HepG2 (cell line): ENCODE data around the gene CHST4. TPM values are rescaled to one million over a fixed set of nuclear protein-coding genes. Genes with fewer than 3 reads are reported as not detected.

Experiments
- HNRNPH1 ChIP-seq: fragments of 200-400 bp; formaldehyde crosslinking; optimal IDR thresholded peaks from 2 replicates; pipeline ENCODE3; 2017; ENCODE audit warnings: mild to moderate bottlenecking, low read depth, low read length
- POLR2A ChIP-seq, 2 experiments: IDR thresholded peaks; 2 replicates each; pipeline ENCODE4 v1.6.1; 2011; ENCODE audit warnings: low read depth in 2 of 2, low read length in 2 of 2, mild to moderate bottlenecking in 1 of 2, moderate library complexity in 1 of 2; ENCODE audit not compliant: insufficient read depth in 1 of 2
- PRMT3 ChIP-seq: sonication (generic); formaldehyde crosslinking; IDR thresholded peaks from 2 replicates; pipeline ENCODE4 v1.8.1; 2022; ENCODE audit warnings: low read depth, mild to moderate bottlenecking, moderate library complexity, missing genetic modification reagents, borderline replicate concordance
- SMAD9 ChIP-seq: sonication (generic); formaldehyde crosslinking; IDR thresholded peaks from 2 replicates; pipeline ENCODE4 v1.5.1; 2020; ENCODE audit warnings: mild to moderate bottlenecking, missing genetic modification reagents
- SOX5 ChIP-seq: IDR thresholded peaks from 2 replicates; pipeline ENCODE4 v1.6.1; 2016; ENCODE audit warnings: borderline replicate concordance
- TBP ChIP-seq: sonication (generic); formaldehyde crosslinking; IDR thresholded peaks from 2 replicates; pipeline ENCODE4 v1.5.0; 2020; ENCODE audit warnings: missing genetic modification reagents
- ZMAT3 ChIP-seq: sonication (generic); formaldehyde crosslinking; conservative IDR thresholded peaks from 2 replicates; pipeline ENCODE4 v1.7.0; 2021; ENCODE audit warnings: missing genetic modification reagents
- ZNF101 ChIP-seq: sonication (generic); formaldehyde crosslinking; IDR thresholded peaks from 2 replicates; pipeline ENCODE4 v1.4.0; 2020; ENCODE audit warnings: mild to moderate bottlenecking, low read depth, missing genetic modification reagents, borderline replicate concordance
- ZNF589 ChIP-seq: sonication (generic); formaldehyde crosslinking; conservative IDR thresholded peaks from 2 replicates; pipeline ENCODE4 v1.8.0; 2022; ENCODE audit warnings: mild to moderate bottlenecking, moderate library complexity, missing genetic modification reagents
- ZNF598 ChIP-seq: sonication (generic); formaldehyde crosslinking; IDR thresholded peaks from 2 replicates; pipeline ENCODE4 v1.5.1; 2020; ENCODE audit warnings: mild to moderate bottlenecking, missing genetic modification reagents, borderline replicate concordance
- ZNF644 ChIP-seq: IDR thresholded peaks from 2 replicates; pipeline ENCODE4 v1.6.1; 2016; ENCODE audit warnings: low read depth
- polyA plus RNA-seq, 8 experiments: library from polyadenylated mRNA; depleted of rRNA in 3 of 8; stranded (reverse) in 7 of 8; unstranded in 1 of 8; fragments of >200 nt; fragmentation: Illumina TruSeq in 4 of 8; extraction: Trizol in 4 of 8; gene quantifications; 2 replicates each; pipeline versions ENCODE4 v1.2.1 to v1.2.3, GENCODE V29; 2011 to 2016; ENCODE audit warnings: low read depth in 4 of 8, missing spikeins in 1 of 8, mixed read lengths in 1 of 8; ENCODE audit not compliant: insufficient read depth in 1 of 8
- total RNA-seq, 5 experiments: library from RNA; depleted of rRNA; stranded (reverse); fragments of >200 nt; fragmentation: Illumina TruSeq; extraction: Trizol; gene quantifications; 2 replicates each; pipeline ENCODE4 v1.2.3, GENCODE V29; 2016; ENCODE audit warnings: low read depth in 1 of 5
- TF ChIP-seq, protein P1 (sequence below): sonication (generic); formaldehyde crosslinking; IDR thresholded peaks from 2 replicates; pipeline ENCODE4 v1.4.0; 2020; ENCODE audit warnings: mild to moderate bottlenecking, low read depth, missing genetic modification reagents
- TF ChIP-seq, protein P2 (sequence below): sonication (generic); formaldehyde crosslinking; conservative IDR thresholded peaks from 2 replicates; pipeline ENCODE4 v1.4.0; 2020; ENCODE audit warnings: missing genetic modification reagents
- TF ChIP-seq, protein P3 (sequence below): sonication (generic); formaldehyde crosslinking; IDR thresholded peaks from 2 replicates; pipeline ENCODE4 v1.5.1; 2020; ENCODE audit warnings: mild to moderate bottlenecking, missing genetic modification reagents, borderline replicate concordance
- TF ChIP-seq, protein P4 (sequence below): sonication (generic); formaldehyde crosslinking; IDR thresholded peaks from 2 replicates; pipeline ENCODE4 v1.4.0; 2020; ENCODE audit warnings: missing genetic modification reagents
- TF ChIP-seq, protein P5 (sequence below): sonication (generic); formaldehyde crosslinking; IDR thresholded peaks from 2 replicates; pipeline ENCODE4 v1.4.0; 2020; ENCODE audit warnings: mild to moderate bottlenecking, low read depth, missing genetic modification reagents
- TF ChIP-seq, protein P6 (sequence below): sonication (generic); formaldehyde crosslinking; IDR thresholded peaks from 2 replicates; pipeline ENCODE4 v1.4.0; 2020; ENCODE audit warnings: missing genetic modification reagents; ENCODE audit errors: not compliant biosample characterization

The CHST4 gene
- total and polyA plus RNA-seq, 2 of the 13 experiments (the other 11 are each of a cell fraction or from before 2014, with no cell fraction given): not detected

DNA sequence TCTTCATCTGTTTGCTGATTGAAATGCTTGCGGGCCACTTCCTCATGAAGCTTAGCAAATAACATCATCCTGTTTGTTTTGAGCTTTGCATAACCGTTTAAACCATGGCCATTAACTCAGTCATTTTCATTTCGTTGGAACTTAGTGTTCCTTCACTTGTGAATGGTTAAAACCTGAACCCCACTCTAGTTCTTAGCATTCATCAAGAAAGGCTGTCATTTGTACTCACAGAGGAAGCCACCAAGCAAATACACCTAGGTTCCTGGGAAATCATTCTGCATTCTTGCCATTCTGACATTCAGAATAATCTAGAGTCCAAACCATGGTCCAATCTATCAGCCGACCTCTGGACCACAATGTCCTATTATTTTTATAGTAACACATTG, 59.1 kb downstream of the CHST4 start (continued):
- TF ChIP-seq PRMT3 (CRISPR knock-in tag) (no peak), ZMAT3 (CRISPR knock-in tag) (no peak), ZNF644 (CRISPR knock-in tag) (no peak; the same call in 1 of the 2 replicates), POLR2A (IDR thresholded peaks at IDR 0.05; ENCODE audit: insufficient read depth in 1 of 2, low read depth in 2 of 2, low read length in 2 of 2) (0 out of 4 replicates have a peak, but pooled peaks of 1 of the 2 experiments have one; percentile 18), TBP (CRISPR knock-in tag) (no peak), ZNF101 (no peak), ZNF598 (CRISPR knock-in tag) (no peak), HNRNPH1 (no peak), SMAD9 (CRISPR knock-in tag) (no peak), ZNF589 (CRISPR knock-in tag) (no peak), SOX5 (CRISPR knock-in tag) (peak; percentile 62; the same call in 1 of the 2 replicates)
- TF ChIP-seq, protein P1, sequence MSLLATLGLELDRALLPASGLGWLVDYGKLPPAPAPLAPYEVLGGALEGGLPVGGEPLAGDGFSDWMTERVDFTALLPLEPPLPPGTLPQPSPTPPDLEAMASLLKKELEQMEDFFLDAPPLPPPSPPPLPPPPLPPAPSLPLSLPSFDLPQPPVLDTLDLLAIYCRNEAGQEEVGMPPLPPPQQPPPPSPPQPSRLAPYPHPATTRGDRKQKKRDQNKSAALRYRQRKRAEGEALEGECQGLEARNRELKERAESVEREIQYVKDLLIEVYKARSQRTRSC (CRISPR knock-in tag): no peak
- TF ChIP-seq, protein P2, sequence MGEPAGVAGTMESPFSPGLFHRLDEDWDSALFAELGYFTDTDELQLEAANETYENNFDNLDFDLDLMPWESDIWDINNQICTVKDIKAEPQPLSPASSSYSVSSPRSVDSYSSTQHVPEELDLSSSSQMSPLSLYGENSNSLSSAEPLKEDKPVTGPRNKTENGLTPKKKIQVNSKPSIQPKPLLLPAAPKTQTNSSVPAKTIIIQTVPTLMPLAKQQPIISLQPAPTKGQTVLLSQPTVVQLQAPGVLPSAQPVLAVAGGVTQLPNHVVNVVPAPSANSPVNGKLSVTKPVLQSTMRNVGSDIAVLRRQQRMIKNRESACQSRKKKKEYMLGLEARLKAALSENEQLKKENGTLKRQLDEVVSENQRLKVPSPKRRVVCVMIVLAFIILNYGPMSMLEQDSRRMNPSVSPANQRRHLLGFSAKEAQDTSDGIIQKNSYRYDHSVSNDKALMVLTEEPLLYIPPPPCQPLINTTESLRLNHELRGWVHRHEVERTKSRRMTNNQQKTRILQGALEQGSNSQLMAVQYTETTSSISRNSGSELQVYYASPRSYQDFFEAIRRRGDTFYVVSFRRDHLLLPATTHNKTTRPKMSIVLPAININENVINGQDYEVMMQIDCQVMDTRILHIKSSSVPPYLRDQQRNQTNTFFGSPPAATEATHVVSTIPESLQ (CRISPR knock-in tag): no peak
- TF ChIP-seq, protein P3, sequence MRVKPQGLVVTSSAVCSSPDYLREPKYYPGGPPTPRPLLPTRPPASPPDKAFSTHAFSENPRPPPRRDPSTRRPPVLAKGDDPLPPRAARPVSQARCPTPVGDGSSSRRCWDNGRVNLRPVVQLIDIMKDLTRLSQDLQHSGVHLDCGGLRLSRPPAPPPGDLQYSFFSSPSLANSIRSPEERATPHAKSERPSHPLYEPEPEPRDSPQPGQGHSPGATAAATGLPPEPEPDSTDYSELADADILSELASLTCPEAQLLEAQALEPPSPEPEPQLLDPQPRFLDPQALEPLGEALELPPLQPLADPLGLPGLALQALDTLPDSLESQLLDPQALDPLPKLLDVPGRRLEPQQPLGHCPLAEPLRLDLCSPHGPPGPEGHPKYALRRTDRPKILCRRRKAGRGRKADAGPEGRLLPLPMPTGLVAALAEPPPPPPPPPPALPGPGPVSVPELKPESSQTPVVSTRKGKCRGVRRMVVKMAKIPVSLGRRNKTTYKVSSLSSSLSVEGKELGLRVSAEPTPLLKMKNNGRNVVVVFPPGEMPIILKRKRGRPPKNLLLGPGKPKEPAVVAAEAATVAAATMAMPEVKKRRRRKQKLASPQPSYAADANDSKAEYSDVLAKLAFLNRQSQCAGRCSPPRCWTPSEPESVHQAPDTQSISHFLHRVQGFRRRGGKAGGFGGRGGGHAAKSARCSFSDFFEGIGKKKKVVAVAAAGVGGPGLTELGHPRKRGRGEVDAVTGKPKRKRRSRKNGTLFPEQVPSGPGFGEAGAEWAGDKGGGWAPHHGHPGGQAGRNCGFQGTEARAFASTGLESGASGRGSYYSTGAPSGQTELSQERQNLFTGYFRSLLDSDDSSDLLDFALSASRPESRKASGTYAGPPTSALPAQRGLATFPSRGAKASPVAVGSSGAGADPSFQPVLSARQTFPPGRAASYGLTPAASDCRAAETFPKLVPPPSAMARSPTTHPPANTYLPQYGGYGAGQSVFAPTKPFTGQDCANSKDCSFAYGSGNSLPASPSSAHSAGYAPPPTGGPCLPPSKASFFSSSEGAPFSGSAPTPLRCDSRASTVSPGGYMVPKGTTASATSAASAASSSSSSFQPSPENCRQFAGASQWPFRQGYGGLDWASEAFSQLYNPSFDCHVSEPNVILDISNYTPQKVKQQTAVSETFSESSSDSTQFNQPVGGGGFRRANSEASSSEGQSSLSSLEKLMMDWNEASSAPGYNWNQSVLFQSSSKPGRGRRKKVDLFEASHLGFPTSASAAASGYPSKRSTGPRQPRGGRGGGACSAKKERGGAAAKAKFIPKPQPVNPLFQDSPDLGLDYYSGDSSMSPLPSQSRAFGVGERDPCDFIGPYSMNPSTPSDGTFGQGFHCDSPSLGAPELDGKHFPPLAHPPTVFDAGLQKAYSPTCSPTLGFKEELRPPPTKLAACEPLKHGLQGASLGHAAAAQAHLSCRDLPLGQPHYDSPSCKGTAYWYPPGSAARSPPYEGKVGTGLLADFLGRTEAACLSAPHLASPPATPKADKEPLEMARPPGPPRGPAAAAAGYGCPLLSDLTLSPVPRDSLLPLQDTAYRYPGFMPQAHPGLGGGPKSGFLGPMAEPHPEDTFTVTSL (CRISPR knock-in tag): 0 out of 2 replicates have a peak, but pooled peaks have one; percentile 82
- TF ChIP-seq, protein P4, sequence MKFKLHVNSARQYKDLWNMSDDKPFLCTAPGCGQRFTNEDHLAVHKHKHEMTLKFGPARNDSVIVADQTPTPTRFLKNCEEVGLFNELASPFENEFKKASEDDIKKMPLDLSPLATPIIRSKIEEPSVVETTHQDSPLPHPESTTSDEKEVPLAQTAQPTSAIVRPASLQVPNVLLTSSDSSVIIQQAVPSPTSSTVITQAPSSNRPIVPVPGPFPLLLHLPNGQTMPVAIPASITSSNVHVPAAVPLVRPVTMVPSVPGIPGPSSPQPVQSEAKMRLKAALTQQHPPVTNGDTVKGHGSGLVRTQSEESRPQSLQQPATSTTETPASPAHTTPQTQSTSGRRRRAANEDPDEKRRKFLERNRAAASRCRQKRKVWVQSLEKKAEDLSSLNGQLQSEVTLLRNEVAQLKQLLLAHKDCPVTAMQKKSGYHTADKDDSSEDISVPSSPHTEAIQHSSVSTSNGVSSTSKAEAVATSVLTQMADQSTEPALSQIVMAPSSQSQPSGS: peak; percentile 57; the same call in 1 of the 2 replicates
- TF ChIP-seq, protein P5, sequence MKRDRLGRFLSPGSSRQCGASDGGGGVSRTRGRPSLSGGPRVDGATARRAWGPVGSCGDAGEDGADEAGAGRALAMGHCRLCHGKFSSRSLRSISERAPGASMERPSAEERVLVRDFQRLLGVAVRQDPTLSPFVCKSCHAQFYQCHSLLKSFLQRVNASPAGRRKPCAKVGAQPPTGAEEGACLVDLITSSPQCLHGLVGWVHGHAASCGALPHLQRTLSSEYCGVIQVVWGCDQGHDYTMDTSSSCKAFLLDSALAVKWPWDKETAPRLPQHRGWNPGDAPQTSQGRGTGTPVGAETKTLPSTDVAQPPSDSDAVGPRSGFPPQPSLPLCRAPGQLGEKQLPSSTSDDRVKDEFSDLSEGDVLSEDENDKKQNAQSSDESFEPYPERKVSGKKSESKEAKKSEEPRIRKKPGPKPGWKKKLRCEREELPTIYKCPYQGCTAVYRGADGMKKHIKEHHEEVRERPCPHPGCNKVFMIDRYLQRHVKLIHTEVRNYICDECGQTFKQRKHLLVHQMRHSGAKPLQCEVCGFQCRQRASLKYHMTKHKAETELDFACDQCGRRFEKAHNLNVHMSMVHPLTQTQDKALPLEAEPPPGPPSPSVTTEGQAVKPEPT (CRISPR knock-in tag): no peak
- TF ChIP-seq, protein P6, sequence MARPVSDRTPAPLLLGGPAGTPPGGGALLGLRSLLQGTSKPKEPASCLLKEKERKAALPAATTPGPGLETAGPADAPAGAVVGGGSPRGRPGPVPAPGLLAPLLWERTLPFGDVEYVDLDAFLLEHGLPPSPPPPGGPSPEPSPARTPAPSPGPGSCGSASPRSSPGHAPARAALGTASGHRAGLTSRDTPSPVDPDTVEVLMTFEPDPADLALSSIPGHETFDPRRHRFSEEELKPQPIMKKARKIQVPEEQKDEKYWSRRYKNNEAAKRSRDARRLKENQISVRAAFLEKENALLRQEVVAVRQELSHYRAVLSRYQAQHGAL (CRISPR knock-in tag): no peak
